Stomach (tissue), 4 donors: Measurements from ENCODE around the gene RSRC1.

Source experiments
- EP300 ChIP-seq: sonication (generic); formaldehyde crosslinking; IDR thresholded peaks from one replicate; pipeline ENCODE4 v1.6.1; 2017; ENCODE audit warnings: antibody characterized with exemption
- POLR2A ChIP-seq, 4 donors: fragments of 450-650 bp; IDR thresholded peaks; one replicate each; pipeline ENCODE4 v1.6.1; 2016; ENCODE audit warnings: antibody characterized with exemption in 4 of 4, control low read depth in 2 of 4, mild to moderate bottlenecking in 1 of 4, moderate library complexity in 1 of 4
- POLR2AphosphoS5 ChIP-seq, 3 donors: sonication (generic); formaldehyde crosslinking; IDR thresholded peaks; one replicate each; pipeline ENCODE4 v1.6.1; 2016; ENCODE audit warnings: antibody characterized with exemption in 3 of 3
- TF ChIP-seq, protein P1 (sequence below), 7 experiments: fragments of 450-650 bp in 4 of 7; fragments of 200-600 bp in 3 of 7; sonication (generic) in 3 of 7; IDR thresholded peaks; one replicate each; pipeline ENCODE4 v1.5.1; 2016 to 2019; ENCODE audit warnings: antibody characterized with exemption in 7 of 7, control low read depth in 2 of 7, mild to moderate bottlenecking in 1 of 7

DNA sequence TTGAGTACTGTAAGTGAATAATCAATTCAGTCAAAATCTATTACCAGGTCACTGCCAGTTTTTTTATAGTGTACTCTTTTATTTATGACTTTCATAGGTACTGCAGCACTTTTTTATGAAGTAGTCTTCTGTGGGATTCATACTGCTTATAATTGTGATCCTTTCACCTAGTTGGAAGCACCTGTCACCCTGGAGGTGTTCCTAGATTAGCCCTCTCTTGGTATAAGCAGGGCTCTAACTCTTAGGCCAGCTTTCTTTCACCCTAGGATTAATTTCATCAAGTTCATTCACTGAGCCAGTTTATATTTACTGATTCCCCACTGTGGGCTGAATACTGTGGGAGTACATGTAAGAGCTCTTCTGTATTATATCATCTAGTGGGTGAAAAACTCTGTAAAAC is 395.2 kb downstream of the RSRC1 start:
- TF ChIP-seq, protein P1, sequence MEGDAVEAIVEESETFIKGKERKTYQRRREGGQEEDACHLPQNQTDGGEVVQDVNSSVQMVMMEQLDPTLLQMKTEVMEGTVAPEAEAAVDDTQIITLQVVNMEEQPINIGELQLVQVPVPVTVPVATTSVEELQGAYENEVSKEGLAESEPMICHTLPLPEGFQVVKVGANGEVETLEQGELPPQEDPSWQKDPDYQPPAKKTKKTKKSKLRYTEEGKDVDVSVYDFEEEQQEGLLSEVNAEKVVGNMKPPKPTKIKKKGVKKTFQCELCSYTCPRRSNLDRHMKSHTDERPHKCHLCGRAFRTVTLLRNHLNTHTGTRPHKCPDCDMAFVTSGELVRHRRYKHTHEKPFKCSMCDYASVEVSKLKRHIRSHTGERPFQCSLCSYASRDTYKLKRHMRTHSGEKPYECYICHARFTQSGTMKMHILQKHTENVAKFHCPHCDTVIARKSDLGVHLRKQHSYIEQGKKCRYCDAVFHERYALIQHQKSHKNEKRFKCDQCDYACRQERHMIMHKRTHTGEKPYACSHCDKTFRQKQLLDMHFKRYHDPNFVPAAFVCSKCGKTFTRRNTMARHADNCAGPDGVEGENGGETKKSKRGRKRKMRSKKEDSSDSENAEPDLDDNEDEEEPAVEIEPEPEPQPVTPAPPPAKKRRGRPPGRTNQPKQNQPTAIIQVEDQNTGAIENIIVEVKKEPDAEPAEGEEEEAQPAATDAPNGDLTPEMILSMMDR (IDR thresholded peaks at IDR 0.05): no peak
- TF ChIP-seq POLR2A (IDR thresholded peaks at IDR 0.05): no peak
- TF ChIP-seq POLR2AphosphoS5 (IDR thresholded peaks at IDR 0.05): no peak
- no peak for TF ChIP-seq EP300
